SK-N-SH treated with all-trans-retinoic acid at 6 μM for 48 hours (cell line): Measurements from ENCODE around the gene SLC35F4.

Source experiments
- GLIS3 ChIP-seq: fragments of 250-450 bp; sonication (Bioruptor Pico); IDR thresholded peaks from 2 replicates; pipeline ENCODE4 v1.5.0; 2020; ENCODE audit warnings: mild to moderate bottlenecking, moderate library complexity
- OSR1 ChIP-seq: fragments of 250-450 bp; sonication (Bioruptor Pico); IDR thresholded peaks from 2 replicates; pipeline ENCODE4 v1.8.0; 2022; ENCODE audit warnings: moderate library complexity, mild to moderate bottlenecking, inconsistent platforms
- RARB ChIP-seq: fragments of 250-450 bp; sonication (Bioruptor Pico); IDR thresholded peaks from 2 replicates; pipeline ENCODE4 v1.8.0; 2021; ENCODE audit warnings: mild to moderate bottlenecking, moderate library complexity
- ZFP3 ChIP-seq: fragments of 250-450 bp; sonication (Bioruptor Pico); IDR thresholded peaks from 2 replicates; pipeline ENCODE4 v1.5.0; 2020; ENCODE audit warnings: mild to moderate bottlenecking, moderate library complexity
- ZFP30 ChIP-seq: fragments of 450-650 bp; formaldehyde crosslinking; IDR thresholded peaks from 2 replicates; pipeline ENCODE4 v1.5.0; 2022; ENCODE audit warnings: mild to moderate bottlenecking, moderate library complexity
- ZNF565 ChIP-seq: fragments of 450-650 bp; formaldehyde crosslinking; conservative IDR thresholded peaks from 2 replicates; pipeline ENCODE4 v1.5.0; 2020; ENCODE audit warnings: low read depth, mild to moderate bottlenecking, moderate library complexity
- ZNF70 ChIP-seq: fragments of 450-650 bp; formaldehyde crosslinking; IDR thresholded peaks from 2 replicates; pipeline ENCODE4 v1.5.0; 2020; ENCODE audit warnings: mild to moderate bottlenecking, moderate library complexity
- ZNF8 ChIP-seq: fragments of 450-650 bp; formaldehyde crosslinking; IDR thresholded peaks from 2 replicates; pipeline ENCODE4 v1.5.0; 2020; ENCODE audit warnings: mild to moderate bottlenecking, moderate library complexity
- TF ChIP-seq, protein P1 (sequence below): fragments of 250-450 bp; sonication (Bioruptor Pico); IDR thresholded peaks from 2 replicates; pipeline ENCODE4 v1.8.0; 2020; ENCODE audit warnings: mild to moderate bottlenecking, moderate library complexity, borderline replicate concordance

DNA sequence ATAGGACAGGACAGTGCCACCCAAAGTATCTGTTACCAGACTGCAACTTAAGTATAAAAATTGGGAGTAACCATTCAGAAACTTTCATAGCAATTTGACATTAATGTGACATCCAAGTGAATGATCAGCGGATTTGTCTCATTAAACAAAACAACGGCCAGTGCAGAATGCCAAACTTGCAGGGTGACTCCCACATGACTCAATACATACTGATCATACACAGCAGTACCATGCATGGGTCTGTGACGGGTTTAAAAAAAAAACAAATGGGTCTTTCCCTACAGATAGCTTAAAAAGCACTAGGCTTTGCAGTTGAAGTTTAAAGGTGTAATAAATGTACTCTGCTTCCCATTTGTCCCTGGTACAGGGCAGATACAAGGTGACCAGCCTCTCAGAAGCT lies 116.6 kb downstream of the SLC35F4 start:
- TF ChIP-seq RARB (CRISPR knock-in tag) (no peak), GLIS3 (CRISPR knock-in tag) (no peak), OSR1 (CRISPR knock-in tag) (no peak), ZNF565 (CRISPR knock-in tag) (no peak), ZFP3 (no peak), ZNF8 (CRISPR knock-in tag) (no peak), ZNF70 (CRISPR knock-in tag) (no peak), ZFP30 (CRISPR knock-in tag) (no peak)
- TF ChIP-seq, protein P1, sequence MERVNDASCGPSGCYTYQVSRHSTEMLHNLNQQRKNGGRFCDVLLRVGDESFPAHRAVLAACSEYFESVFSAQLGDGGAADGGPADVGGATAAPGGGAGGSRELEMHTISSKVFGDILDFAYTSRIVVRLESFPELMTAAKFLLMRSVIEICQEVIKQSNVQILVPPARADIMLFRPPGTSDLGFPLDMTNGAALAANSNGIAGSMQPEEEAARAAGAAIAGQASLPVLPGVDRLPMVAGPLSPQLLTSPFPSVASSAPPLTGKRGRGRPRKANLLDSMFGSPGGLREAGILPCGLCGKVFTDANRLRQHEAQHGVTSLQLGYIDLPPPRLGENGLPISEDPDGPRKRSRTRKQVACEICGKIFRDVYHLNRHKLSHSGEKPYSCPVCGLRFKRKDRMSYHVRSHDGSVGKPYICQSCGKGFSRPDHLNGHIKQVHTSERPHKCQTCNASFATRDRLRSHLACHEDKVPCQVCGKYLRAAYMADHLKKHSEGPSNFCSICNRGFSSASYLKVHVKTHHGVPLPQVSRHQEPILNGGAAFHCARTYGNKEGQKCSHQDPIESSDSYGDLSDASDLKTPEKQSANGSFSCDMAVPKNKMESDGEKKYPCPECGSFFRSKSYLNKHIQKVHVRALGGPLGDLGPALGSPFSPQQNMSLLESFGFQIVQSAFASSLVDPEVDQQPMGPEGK (CRISPR knock-in tag) = no peak
